ENCODE results near the gene SLC27A2.

- TF ChIP-seq CTCF (IDR thresholded peaks at IDR 0.05) (no peak), ZFX (IDR thresholded peaks at IDR 0.05; ENCODE audit: borderline replicate concordance) (no peak)
Observed at GRCh38 chr15:50244153-50244552, 62.2 kb downstream of the SLC27A2 start.

Data from 22Rv1 (cell line).